Measurements from ENCODE around the gene RBM24. TPM values are rescaled to one million over a fixed set of nuclear protein-coding genes. Genes with fewer than 3 reads are reported as not detected.

RBM24 gene
- total RNA-seq: 5.4 TPM

GRCh38 chr6:17281100-17281496 is at the start of gene RBM24:
TSS of gene RBM24 (plus strand) at chr6:17281361. CDS start at chr6:17281582, 221 bp downstream.
- Histone ChIP-seq H3K36me3 (no peaks in the 10 kb centered on the region), H3K4me1 (peaks cover 0 to 3% of the 10 kb centered on the region in 2 donors), H3K4me3 (peak within 1 kb of the TSS; percentile 82 to 97), H3K9me3 (no peaks in the 10 kb centered on the region), H3K27me3 (no peaks in the 10 kb centered on the region), H3K27ac (peak within 1 kb of the TSS; percentile 75 to 91)
- intact Hi-C loops (cut with DNase I): loop anchor here (2.0 to 5.0 kb wide), 3 partner anchors 69 to 302 kb away; partner anchors contain the start of gene CAP2
- TF ChIP-seq CTCF (IDR thresholded peaks at IDR 0.05): peak; percentile 18 to 44 (median 41)
- peak in 1 of 2 donors; percentile 84 for DNase-seq (ENCODE audit: low spot score in 2 of 2)

- Histone ChIP-seq H3K4me1 (no peaks in the 10 kb centered on the region), H3K27me3 (no peaks in the 10 kb centered on the region), H3K4me3 (no peak overlapping the region), H3K27ac (no peak overlapping the region), H3K36me3 (no peaks in the 10 kb centered on the region), H3K9me3 (no peaks in the 10 kb centered on the region)
- no peak for TF ChIP-seq CTCF (IDR thresholded peaks at IDR 0.05)
- DNase-seq (ENCODE audit: low spot score in 2 of 2): no peak
- intact Hi-C loops (cut with DNase I): no loop called here
Measured at GRCh38 chr6:17233531-17233930, 47.6 kb upstream of the RBM24 start.

GRCh38 chr6:17237246-17237645 is 43.9 kb upstream of the RBM24 start:
- Histone ChIP-seq H3K4me1 (no peaks in the 10 kb centered on the region), H3K4me3 (no peak overlapping the region), H3K27ac (no peak overlapping the region), H3K36me3 (no peaks in the 10 kb centered on the region), H3K27me3 (no peaks in the 10 kb centered on the region), H3K9me3 (peaks cover 0 to 10% of the 10 kb centered on the region in 2 donors)
- no peak for DNase-seq (ENCODE audit: low spot score in 2 of 2)
- no peak for TF ChIP-seq CTCF (IDR thresholded peaks at IDR 0.05)
- intact Hi-C loops (cut with DNase I): no loop called here

GRCh38 chr6:17239260-17239659 is 41.9 kb upstream of the RBM24 start:
- H3K27ac ChIP-seq: no peak overlapping the region
- no peak for TF ChIP-seq CTCF (IDR thresholded peaks at IDR 0.05)
- H3K27me3 ChIP-seq: no peaks in the 10 kb centered on the region
- H3K36me3 ChIP-seq: no peaks in the 10 kb centered on the region
- H3K4me3 ChIP-seq: no peak overlapping the region
- H3K4me1 ChIP-seq: no peaks in the 10 kb centered on the region
- intact Hi-C loops (cut with DNase I): no loop called here
- H3K9me3 ChIP-seq: peaks cover 0 to 10% of the 10 kb centered on the region in 2 donors
- no peak for DNase-seq (ENCODE audit: low spot score in 2 of 2)

GRCh38 chr6:17240803-17241500 is 40.2 kb upstream of the RBM24 start:
- no peak overlapping the region for H3K27ac ChIP-seq
- peaks cover 0 to 10% of the 10 kb centered on the region in 2 donors for H3K9me3 ChIP-seq
- no peaks in the 10 kb centered on the region for H3K4me1 ChIP-seq
- H3K36me3 ChIP-seq: no peaks in the 10 kb centered on the region
- H3K27me3 ChIP-seq: no peaks in the 10 kb centered on the region
- H3K4me3 ChIP-seq: no peak overlapping the region
- DNase-seq (ENCODE audit: low spot score in 2 of 2): no peak
- intact Hi-C loops (cut with DNase I): no loop called here
- no peak for TF ChIP-seq CTCF (IDR thresholded peaks at IDR 0.05)

Data from ascending aorta (tissue), 2 donors.